Occipital lobe (tissue), 2 donors: ENCODE data around the gene IL10RB. TPM values are rescaled to one million over a fixed set of nuclear protein-coding genes. Genes with fewer than 3 reads are reported as not detected.
"Not testable (repeated sequence)": the region's sequence is repeated elsewhere in the genome, so short reads cannot be mapped to it uniquely, and the experiment has no call there.

Experiments
- DNase-seq: peaks from one replicate; lab custom pipeline; 2025; lab: John Stamatoyannopoulos, UW
- total RNA-seq: library from RNA; depleted of rRNA; stranded (reverse); fragments of >200 nt; gene quantifications from one replicate; pipeline ENCODE4 v1.2.3, GENCODE V29; 2014

IL10RB gene
- total RNA-seq, 1 donor from 2014 or later, result 10.3 TPM

- no peak for DNase-seq
Observed at GRCh38 chr21:33300701-33301631, 34.8 kb downstream of the IL10RB start.

GRCh38 chr21:33301632-33302002 lies 35.5 kb downstream of the IL10RB start:
- DNase-seq, result no peak

- no peak for DNase-seq
Observed at GRCh38 chr21:33302055-33302454, 35.9 kb downstream of the IL10RB start.

- no peak for DNase-seq
Observed at GRCh38 chr21:33302796-33303195, 36.6 kb downstream of the IL10RB start.

GRCh38 chr21:33305344-33305671 lies 39.1 kb downstream of the IL10RB start:
- no peak for DNase-seq

- DNase-seq, result no peak
Observed at GRCh38 chr21:33305938-33306337, 39.8 kb downstream of the IL10RB start.

GRCh38 chr21:33308586-33309490 lies 42.7 kb downstream of the IL10RB start:
- DNase-seq, result no peak

GRCh38 chr21:33309778-33310177 lies 43.6 kb downstream of the IL10RB start:
- DNase-seq, result no peak

- no peak for DNase-seq
Observed at GRCh38 chr21:33312121-33312520, 46.0 kb downstream of the IL10RB start.

- no peak for DNase-seq
Observed at GRCh38 chr21:33313183-33313582, 47.0 kb downstream of the IL10RB start.

- no peak for DNase-seq
Observed at GRCh38 chr21:33313611-33314010, 47.4 kb downstream of the IL10RB start.

GRCh38 chr21:33314111-33314510 lies 47.9 kb downstream of the IL10RB start:
- no peak for DNase-seq

GRCh38 chr21:33315946-33316710 lies 50.0 kb downstream of the IL10RB start:
- DNase-seq, result no peak

GRCh38 chr21:33317145-33317544 lies 51.0 kb downstream of the IL10RB start:
- no peak for DNase-seq

GRCh38 chr21:33317786-33318486 lies 51.8 kb downstream of the IL10RB start:
- DNase-seq, result no peak

GRCh38 chr21:33321005-33321404 lies 54.8 kb downstream of the IL10RB start:
- not testable (repeated sequence) for DNase-seq

GRCh38 chr21:33323610-33324009 lies 57.4 kb downstream of the IL10RB start:
- DNase-seq, result not testable (repeated sequence)

GRCh38 chr21:33324291-33325221 lies 58.4 kb downstream of the IL10RB start, which contains the start of gene IFNAR1:
TSS of gene IFNAR1 (plus strand) at chr21:33324970. CDS start at chr21:33325056, 86 bp downstream.
- peak; percentile 96 for DNase-seq

GRCh38 chr21:33325222-33326067 lies 59.3 kb downstream of the IL10RB start:
- DNase-seq, result peak; percentile 38
